GM12878 (cell line): ENCODE data around the gene AVPR1B.
"Not testable (repeated sequence)": the region's sequence is repeated elsewhere in the genome, so short reads cannot be mapped to it uniquely, and the experiment has no call there.

ENCODE experiments used
- ASH2L ChIP-seq: fragments of 300-600, 200-600 bp; sonication (generic); IDR thresholded peaks from 2 replicates; pipeline ENCODE4 v1.6.1; 2017; ENCODE audit warnings: low read depth, mild to moderate bottlenecking, borderline replicate concordance
- BHLHE40 ChIP-seq, 2 experiments: fragments of 450-650 bp in 1 of 2; IDR thresholded peaks; 2 replicates each; pipeline ENCODE4 v1.6.1; 2011 to 2017; ENCODE audit warnings: low read depth in 2 of 2, borderline replicate concordance in 1 of 2, improper control_type of control experiment in 1 of 2, low read length in 1 of 2, mild to moderate bottlenecking in 1 of 2
- CREB1 ChIP-seq: IDR thresholded peaks from 2 replicates; pipeline ENCODE4 v1.6.1; 2012; ENCODE audit warnings: low read depth, mild to moderate bottlenecking, inconsistent platforms
- GATAD2B ChIP-seq: fragments of 450-650 bp; conservative IDR thresholded peaks from 2 replicates; pipeline ENCODE4 v1.6.1; 2017; ENCODE audit warnings: low read depth, mild to moderate bottlenecking, moderate library complexity
- MYC ChIP-seq: IDR thresholded peaks from 2 replicates; pipeline ENCODE4 v1.6.1; 2011; ENCODE audit warnings: mild to moderate bottlenecking, low read length, moderate library complexity, inconsistent platforms; ENCODE audit not compliant: insufficient read depth, insufficient replicate concordance, insufficient read length, severe bottlenecking
- RAD21 ChIP-seq: IDR thresholded peaks from 2 replicates; pipeline ENCODE4 v1.6.1; 2011; ENCODE audit warnings: mild to moderate bottlenecking, low read depth, low read length, moderate library complexity; ENCODE audit not compliant: insufficient read depth
- SREBF2 ChIP-seq: IDR thresholded peaks from 2 replicates; pipeline ENCODE4 v1.6.1; 2012; ENCODE audit warnings: mild to moderate bottlenecking, low read length
- TF ChIP-seq, protein P1 (sequence below): fragments of 450-650 bp; conservative IDR thresholded peaks from 2 replicates; pipeline ENCODE4 v1.6.1; 2017; ENCODE audit warnings: mild to moderate bottlenecking, moderate library complexity
- TF ChIP-seq, protein P2 (sequence below), 3 experiments: IDR thresholded peaks in 2 of 3; conservative IDR thresholded peaks in 1 of 3; 2 replicates each; pipeline ENCODE4 v1.5.1; 2011; ENCODE audit warnings: low read depth in 3 of 3, low read length in 3 of 3, mild to moderate bottlenecking in 3 of 3, control low read depth in 2 of 3, moderate library complexity in 2 of 3, inconsistent platforms in 1 of 3, mixed read lengths in 1 of 3; ENCODE audit not compliant: control insufficient read depth in 2 of 3, insufficient read depth in 1 of 3; ENCODE audit errors: extremely low read depth in 1 of 3
- TF ChIP-seq, protein P3 (sequence below): IDR thresholded peaks from 2 replicates; pipeline ENCODE4 v1.6.1; 2011; ENCODE audit warnings: borderline replicate concordance, low read depth, mild to moderate bottlenecking, moderate library complexity, low read length; ENCODE audit not compliant: insufficient read depth, poor library complexity, severe bottlenecking
- TF ChIP-seq, protein P4 (sequence below): IDR thresholded peaks from 2 replicates; pipeline ENCODE4 v1.6.1; 2012; ENCODE audit warnings: mild to moderate bottlenecking, low read depth, low read length
- TF ChIP-seq, protein P5 (sequence below): fragments of 450-650 bp; IDR thresholded peaks from 2 replicates; pipeline ENCODE4 v1.6.1; 2017; ENCODE audit warnings: antibody characterized with exemption, mild to moderate bottlenecking, moderate library complexity

DNA sequence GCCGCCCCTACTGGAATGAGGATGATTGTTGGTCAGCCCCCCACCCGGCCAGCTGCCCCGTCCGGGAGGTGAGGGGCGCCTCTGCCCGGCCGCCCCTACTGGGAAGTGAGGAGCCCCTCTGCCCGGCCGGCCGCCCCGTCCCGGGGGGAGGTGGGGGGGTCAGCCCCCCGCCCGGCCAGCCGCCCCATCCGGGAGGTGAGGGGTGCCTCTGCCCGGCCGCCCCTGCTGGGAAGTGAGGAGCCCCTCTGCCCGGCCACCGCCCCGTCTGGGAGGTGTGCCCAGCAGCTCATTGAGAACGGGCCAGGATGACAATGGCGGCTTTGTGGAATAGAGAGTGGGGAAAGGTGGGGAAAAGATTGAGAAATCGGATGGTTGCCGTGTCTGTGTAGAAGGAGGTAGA lies 52.7 kb downstream of the AVPR1B start:
- TF ChIP-seq BHLHE40 (IDR thresholded peaks at IDR 0.05; ENCODE audit: borderline replicate concordance in 1 of 2, low read depth in 2 of 2, low read length in 1 of 2); MYC; CREB1; RAD21; ASH2L; GATAD2B; SREBF2: not testable (repeated sequence)
- TF ChIP-seq, protein P1, sequence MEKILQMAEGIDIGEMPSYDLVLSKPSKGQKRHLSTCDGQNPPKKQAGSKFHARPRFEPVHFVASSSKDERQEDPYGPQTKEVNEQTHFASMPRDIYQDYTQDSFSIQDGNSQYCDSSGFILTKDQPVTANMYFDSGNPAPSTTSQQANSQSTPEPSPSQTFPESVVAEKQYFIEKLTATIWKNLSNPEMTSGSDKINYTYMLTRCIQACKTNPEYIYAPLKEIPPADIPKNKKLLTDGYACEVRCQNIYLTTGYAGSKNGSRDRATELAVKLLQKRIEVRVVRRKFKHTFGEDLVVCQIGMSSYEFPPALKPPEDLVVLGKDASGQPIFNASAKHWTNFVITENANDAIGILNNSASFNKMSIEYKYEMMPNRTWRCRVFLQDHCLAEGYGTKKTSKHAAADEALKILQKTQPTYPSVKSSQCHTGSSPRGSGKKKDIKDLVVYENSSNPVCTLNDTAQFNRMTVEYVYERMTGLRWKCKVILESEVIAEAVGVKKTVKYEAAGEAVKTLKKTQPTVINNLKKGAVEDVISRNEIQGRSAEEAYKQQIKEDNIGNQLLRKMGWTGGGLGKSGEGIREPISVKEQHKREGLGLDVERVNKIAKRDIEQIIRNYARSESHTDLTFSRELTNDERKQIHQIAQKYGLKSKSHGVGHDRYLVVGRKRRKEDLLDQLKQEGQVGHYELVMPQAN, result not testable (repeated sequence)
- TF ChIP-seq, protein P2, sequence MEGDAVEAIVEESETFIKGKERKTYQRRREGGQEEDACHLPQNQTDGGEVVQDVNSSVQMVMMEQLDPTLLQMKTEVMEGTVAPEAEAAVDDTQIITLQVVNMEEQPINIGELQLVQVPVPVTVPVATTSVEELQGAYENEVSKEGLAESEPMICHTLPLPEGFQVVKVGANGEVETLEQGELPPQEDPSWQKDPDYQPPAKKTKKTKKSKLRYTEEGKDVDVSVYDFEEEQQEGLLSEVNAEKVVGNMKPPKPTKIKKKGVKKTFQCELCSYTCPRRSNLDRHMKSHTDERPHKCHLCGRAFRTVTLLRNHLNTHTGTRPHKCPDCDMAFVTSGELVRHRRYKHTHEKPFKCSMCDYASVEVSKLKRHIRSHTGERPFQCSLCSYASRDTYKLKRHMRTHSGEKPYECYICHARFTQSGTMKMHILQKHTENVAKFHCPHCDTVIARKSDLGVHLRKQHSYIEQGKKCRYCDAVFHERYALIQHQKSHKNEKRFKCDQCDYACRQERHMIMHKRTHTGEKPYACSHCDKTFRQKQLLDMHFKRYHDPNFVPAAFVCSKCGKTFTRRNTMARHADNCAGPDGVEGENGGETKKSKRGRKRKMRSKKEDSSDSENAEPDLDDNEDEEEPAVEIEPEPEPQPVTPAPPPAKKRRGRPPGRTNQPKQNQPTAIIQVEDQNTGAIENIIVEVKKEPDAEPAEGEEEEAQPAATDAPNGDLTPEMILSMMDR (IDR thresholded peaks at IDR 0.05 in 2 of 3, conservative IDR thresholded peaks at IDR 0.05 in 1 of 3; ENCODE audit: control insufficient read depth in 2 of 3, extremely low read depth in 1 of 3, insufficient read depth in 1 of 3, low read depth in 3 of 3, low read length in 3 of 3), result not testable (repeated sequence)
- TF ChIP-seq, protein P3, sequence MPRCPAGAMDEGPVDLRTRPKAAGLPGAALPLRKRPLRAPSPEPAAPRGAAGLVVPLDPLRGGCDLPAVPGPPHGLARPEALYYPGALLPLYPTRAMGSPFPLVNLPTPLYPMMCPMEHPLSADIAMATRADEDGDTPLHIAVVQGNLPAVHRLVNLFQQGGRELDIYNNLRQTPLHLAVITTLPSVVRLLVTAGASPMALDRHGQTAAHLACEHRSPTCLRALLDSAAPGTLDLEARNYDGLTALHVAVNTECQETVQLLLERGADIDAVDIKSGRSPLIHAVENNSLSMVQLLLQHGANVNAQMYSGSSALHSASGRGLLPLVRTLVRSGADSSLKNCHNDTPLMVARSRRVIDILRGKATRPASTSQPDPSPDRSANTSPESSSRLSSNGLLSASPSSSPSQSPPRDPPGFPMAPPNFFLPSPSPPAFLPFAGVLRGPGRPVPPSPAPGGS, result not testable (repeated sequence)
- TF ChIP-seq, protein P4, sequence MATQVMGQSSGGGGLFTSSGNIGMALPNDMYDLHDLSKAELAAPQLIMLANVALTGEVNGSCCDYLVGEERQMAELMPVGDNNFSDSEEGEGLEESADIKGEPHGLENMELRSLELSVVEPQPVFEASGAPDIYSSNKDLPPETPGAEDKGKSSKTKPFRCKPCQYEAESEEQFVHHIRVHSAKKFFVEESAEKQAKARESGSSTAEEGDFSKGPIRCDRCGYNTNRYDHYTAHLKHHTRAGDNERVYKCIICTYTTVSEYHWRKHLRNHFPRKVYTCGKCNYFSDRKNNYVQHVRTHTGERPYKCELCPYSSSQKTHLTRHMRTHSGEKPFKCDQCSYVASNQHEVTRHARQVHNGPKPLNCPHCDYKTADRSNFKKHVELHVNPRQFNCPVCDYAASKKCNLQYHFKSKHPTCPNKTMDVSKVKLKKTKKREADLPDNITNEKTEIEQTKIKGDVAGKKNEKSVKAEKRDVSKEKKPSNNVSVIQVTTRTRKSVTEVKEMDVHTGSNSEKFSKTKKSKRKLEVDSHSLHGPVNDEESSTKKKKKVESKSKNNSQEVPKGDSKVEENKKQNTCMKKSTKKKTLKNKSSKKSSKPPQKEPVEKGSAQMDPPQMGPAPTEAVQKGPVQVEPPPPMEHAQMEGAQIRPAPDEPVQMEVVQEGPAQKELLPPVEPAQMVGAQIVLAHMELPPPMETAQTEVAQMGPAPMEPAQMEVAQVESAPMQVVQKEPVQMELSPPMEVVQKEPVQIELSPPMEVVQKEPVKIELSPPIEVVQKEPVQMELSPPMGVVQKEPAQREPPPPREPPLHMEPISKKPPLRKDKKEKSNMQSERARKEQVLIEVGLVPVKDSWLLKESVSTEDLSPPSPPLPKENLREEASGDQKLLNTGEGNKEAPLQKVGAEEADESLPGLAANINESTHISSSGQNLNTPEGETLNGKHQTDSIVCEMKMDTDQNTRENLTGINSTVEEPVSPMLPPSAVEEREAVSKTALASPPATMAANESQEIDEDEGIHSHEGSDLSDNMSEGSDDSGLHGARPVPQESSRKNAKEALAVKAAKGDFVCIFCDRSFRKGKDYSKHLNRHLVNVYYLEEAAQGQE, result not testable (repeated sequence)
- TF ChIP-seq, protein P5, sequence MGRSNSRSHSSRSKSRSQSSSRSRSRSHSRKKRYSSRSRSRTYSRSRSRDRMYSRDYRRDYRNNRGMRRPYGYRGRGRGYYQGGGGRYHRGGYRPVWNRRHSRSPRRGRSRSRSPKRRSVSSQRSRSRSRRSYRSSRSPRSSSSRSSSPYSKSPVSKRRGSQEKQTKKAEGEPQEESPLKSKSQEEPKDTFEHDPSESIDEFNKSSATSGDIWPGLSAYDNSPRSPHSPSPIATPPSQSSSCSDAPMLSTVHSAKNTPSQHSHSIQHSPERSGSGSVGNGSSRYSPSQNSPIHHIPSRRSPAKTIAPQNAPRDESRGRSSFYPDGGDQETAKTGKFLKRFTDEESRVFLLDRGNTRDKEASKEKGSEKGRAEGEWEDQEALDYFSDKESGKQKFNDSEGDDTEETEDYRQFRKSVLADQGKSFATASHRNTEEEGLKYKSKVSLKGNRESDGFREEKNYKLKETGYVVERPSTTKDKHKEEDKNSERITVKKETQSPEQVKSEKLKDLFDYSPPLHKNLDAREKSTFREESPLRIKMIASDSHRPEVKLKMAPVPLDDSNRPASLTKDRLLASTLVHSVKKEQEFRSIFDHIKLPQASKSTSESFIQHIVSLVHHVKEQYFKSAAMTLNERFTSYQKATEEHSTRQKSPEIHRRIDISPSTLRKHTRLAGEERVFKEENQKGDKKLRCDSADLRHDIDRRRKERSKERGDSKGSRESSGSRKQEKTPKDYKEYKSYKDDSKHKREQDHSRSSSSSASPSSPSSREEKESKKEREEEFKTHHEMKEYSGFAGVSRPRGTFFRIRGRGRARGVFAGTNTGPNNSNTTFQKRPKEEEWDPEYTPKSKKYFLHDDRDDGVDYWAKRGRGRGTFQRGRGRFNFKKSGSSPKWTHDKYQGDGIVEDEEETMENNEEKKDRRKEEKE, result not testable (repeated sequence)
